Urinary bladder (tissue), 4 donors: ENCODE results near the gene HRAS. TPM values are rescaled to one million over a fixed set of nuclear protein-coding genes. Genes with fewer than 3 reads are reported as not detected.

Experiments
- DNase-seq: peaks from one replicate; pipeline ENCODE4 v3.0.0-alpha.2; 2015; ENCODE audit errors: extremely low spot score
- H3K27ac ChIP-seq: one replicate; pipeline ENCODE4 v1.5.1; 2013; ENCODE audit warnings: low read depth, mild to moderate bottlenecking, moderate library complexity
- H3K36me3 ChIP-seq: one replicate; pipeline ENCODE4 v1.6.1; 2013; ENCODE audit warnings: mild to moderate bottlenecking, moderate library complexity; ENCODE audit not compliant: insufficient read depth
- H3K4me1 ChIP-seq: one replicate; pipeline ENCODE4 v1.6.1; 2013; ENCODE audit warnings: mild to moderate bottlenecking, moderate library complexity; ENCODE audit not compliant: insufficient read depth
- H3K4me3 ChIP-seq: one replicate; pipeline ENCODE4 v1.5.1; 2013; ENCODE audit warnings: low read depth, low read length
- WGBS: extraction: QIAGEN DNeasy Blood & Tissue Kit; methylation state at CpG from one replicate; pipeline ENCODE4 v1.1.7; 2013; 5-methylcytosine and 5-hydroxymethylcytosine counted together
- polyA plus RNA-seq: library from polyadenylated mRNA; stranded (reverse); fragments of 200-250 nt; gene quantifications from one replicate; pipeline ENCODE4 v1.2.3, GENCODE V29; 2013
- total RNA-seq: library from RNA; depleted of rRNA; stranded (reverse); fragments of >200 nt; gene quantifications from one replicate; pipeline ENCODE4 v1.2.3, GENCODE V29; 2014
- donor health status: healthy with polysubstance abuse.
- donor health status: healthy.

Gene HRAS
- total and polyA plus RNA-seq, 2 donors = 8.7 to 79.0 TPM

DNA sequence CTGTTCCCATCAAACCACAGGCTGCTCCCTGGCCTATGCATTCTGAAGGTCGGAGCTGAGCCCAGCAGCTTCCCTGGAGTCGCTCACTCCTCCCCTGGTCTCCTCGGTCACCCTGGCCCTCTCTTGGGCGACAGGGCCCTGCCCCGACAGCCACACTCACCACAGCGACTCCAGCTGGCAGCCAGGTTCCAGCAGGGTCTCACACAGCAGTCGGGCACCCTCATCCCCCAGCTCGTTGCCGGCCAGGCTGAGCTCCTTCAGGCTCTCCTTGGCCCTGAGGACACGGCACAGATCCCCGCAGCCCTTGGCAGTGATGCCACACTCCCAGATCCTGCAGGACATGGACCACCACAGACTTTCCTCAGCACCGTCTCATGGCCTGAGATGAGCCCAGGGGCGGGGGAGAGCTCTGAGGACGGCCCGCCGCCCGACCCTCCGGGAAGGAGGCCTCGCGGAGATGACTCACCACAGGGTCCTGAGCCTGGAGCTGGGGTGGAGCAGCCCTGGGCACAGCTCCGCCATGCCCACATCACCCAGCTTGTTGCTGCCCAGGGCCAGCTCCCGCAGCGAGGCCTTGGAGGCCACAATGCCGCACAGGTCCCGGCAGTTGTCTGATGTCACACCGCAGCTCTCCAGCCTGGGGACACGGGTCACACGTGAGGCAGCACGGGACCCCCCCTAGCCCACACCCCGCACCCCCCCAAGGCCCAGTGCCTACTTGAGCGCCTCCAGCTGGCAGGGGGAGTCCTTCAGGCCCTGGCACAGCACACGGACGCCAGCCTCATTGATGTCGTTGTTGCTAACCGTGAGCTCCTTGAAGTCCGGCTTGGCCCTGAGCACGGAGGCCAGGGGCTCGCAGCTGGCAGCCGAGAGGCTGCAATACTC lies 36.8 kb downstream of the HRAS start:
- 96% methylated on average over 39 of the region's 39 CpGs for WGBS
- Histone ChIP-seq H3K4me1 (no peaks in the 10 kb centered on the region), H3K27ac (no peak overlapping the region), H3K4me3 (no peak overlapping the region), H3K36me3 (peaks cover 14% of the 10 kb centered on the region)
- DNase-seq = no peak

DNA sequence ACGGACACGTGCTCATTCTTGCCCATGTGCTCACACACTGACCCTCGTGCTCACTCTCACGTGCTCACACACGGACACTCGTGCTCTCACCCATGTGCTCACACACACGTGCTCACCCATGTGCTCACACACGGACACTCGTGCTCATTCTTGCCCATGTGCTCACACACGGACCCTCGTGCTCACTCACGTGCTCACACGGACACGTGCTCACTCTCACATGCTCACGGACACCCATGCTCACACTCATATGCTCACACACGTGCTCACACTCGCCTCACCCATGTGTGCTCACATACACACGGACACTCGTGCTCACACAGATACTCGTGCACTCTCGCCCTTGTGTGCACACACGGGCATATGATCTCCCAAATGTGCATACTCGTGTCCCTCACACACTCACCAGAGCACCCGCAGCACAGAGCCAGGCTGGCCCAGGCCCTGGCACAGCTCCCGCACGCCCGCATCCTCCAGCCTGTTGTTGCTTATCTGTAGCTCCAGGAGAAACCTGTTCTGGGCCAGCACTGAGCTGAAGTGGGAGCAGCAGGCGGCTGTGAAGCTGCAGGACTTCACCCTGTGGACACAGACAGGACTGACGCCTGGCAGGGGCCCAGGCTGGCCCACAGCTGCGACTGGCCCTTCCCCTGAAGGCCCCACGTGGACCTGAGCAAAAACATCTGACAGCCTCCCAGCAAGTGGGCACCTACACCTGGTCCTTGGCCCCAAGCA lies 37.6 kb downstream of the HRAS start:
- WGBS = 96% methylated on average over 31 of the region's 31 CpGs
- no peak for DNase-seq
- H3K36me3 ChIP-seq = peaks cover 14% of the 10 kb centered on the region
- H3K4me1 ChIP-seq = no peaks in the 10 kb centered on the region
- H3K27ac ChIP-seq = no peak overlapping the region
- H3K4me3 ChIP-seq = no peak overlapping the region

DNA sequence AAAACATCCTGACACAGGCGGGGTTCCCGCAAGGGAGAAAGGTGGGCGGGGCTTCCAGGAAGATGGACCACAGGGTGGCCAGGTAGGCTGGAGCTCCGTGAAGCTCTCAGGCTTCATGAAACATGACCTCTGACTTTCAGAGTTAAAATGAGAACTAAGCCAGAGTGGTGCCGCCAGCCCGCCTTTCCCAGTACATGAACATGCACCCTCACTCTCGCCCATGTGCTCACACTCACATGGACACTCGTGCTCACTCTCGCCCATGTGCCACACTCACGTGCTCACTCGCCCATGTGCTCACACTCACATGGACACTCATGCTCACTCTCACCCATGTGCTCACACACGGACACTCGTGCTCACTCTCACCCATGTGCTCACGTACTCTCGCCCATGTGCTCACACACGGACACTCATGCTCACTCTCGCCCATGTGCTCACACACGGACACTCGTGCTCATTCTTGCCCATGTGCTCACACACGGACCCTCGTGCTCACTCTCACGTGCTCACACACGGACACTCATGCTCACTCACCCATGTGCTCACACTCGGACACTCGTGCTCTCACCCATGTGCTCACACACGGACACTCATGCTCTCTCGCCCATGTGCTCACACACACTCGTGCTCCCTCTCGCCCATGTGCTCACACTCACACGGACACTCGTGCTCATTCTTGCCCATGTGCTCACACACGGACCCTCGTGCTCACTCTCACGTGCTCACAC lies 38.4 kb downstream of the HRAS start:
- Histone ChIP-seq H3K4me3 (no peak overlapping the region), H3K4me1 (no peaks in the 10 kb centered on the region), H3K27ac (no peak overlapping the region), H3K36me3 (peaks cover 14% of the 10 kb centered on the region)
- WGBS = 95% methylated on average over 34 of the region's 34 CpGs
- no peak for DNase-seq

- no peak for DNase-seq
- peaks cover 14% of the 10 kb centered on the region for H3K36me3 ChIP-seq
- no peak overlapping the region for H3K27ac ChIP-seq
- H3K4me3 ChIP-seq = no peak overlapping the region
- no peaks in the 10 kb centered on the region for H3K4me1 ChIP-seq
- 69% methylated on average over 10 of the region's 10 CpGs for WGBS
These were observed 39.8 kb downstream of the HRAS start for GRCh38 chr11:495537-495931.

DNA sequence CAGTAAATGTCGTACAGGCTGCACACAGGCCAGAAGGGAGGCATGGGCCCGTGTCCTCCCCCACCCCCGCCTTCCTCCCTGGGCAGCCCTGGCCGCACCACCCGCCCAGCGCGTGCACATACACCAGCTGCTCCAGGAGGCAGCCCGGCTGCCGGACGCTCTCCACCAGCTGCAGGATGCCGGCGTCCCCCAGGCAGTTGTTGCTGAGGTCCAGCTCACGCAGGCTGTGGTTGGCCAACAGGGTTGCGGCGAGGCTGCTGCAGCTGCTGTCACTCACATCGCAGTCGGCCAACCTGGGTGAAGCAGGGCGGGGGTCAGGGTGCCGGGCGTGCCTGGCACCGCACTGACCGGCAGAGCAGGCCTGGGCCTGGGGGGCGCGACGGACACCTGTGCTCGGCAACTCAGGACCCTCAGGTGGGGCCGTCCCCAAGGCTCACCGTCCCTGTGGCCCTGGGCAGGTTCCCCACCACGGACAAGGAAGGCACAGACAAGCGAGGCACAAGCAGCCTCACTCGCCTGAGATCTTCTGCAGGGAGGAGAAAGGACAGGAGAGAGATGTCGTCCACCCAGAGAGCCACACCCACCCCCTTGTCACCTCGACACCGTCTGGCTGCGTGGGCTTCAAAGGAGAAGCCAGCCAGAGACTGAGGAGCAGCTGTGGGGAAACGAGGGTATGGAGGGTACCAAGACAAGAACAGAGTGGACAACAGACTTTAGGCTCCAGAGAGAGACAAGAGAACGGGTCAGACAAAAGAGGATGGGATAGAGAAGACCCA lies 40.4 kb downstream of the HRAS start:
- H3K4me3 ChIP-seq = no peak overlapping the region
- H3K27ac ChIP-seq = no peak overlapping the region
- 79% methylated on average over 37 of the region's 37 CpGs for WGBS
- DNase-seq = no peak
- H3K4me1 ChIP-seq = no peaks in the 10 kb centered on the region
- H3K36me3 ChIP-seq = peaks cover 11% of the 10 kb centered on the region

- no peaks in the 10 kb centered on the region for H3K4me1 ChIP-seq
- no peak overlapping the region for H3K27ac ChIP-seq
- peaks cover 4% of the 10 kb centered on the region for H3K36me3 ChIP-seq
- no peak overlapping the region for H3K4me3 ChIP-seq
- DNase-seq = no peak
- 80% methylated on average over 32 of the region's 32 CpGs for WGBS
These were observed 42.7 kb downstream of the HRAS start for GRCh38 chr11:492427-493226.

DNA sequence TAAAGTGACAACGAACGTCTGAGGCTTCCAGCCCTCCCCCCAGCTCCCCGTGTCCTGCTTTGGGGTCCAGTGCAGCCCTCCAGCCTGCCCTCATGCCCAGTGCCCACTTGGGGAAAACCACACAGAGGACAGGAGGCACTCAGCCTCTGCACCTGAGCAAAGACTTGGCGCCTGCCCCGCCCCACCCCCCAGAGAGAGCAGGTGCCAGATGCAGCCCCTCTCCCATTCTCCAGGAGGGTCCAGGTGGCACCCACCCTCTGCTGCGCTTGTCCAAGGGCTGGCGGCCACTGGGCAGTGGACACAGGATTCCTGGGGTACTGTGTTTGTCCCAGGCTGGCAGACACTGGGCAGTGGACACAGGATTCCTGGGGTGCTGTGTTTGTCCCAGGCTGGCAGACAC lies 44.0 kb downstream of the HRAS start:
- Histone ChIP-seq H3K4me3 (no peak overlapping the region), H3K4me1 (no peaks in the 10 kb centered on the region), H3K36me3 (peaks cover 4% of the 10 kb centered on the region), H3K27ac (no peak overlapping the region)
- WGBS = 92% methylated on average over 7 of the region's 7 CpGs
- no peak for DNase-seq

DNA sequence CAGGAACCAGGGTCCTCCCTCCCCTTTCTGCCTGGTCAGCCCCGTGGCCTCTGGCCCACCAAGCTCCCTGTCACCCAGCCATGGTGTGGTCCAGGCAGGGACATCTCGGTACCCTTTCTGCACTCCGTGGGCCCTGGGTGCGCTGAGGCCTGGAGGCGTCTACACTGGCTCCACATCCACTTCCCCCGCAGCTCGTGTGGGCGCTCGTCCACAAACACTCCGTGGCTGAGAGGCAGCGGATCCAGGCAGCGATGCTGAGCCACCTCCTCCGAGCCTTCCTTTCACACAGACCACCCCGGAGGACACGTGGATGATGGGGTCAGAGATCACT lies 44.5 kb downstream of the HRAS start:
- no peaks in the 10 kb centered on the region for H3K4me1 ChIP-seq
- peaks cover 4% of the 10 kb centered on the region for H3K36me3 ChIP-seq
- no peak for DNase-seq
- H3K27ac ChIP-seq = no peak overlapping the region
- 90% methylated on average over 15 of the region's 15 CpGs for WGBS
- no peak overlapping the region for H3K4me3 ChIP-seq

GRCh38 chr11:490186-490929 lies 45.0 kb downstream of the HRAS start:
- no peak for DNase-seq
- 95% methylated on average over 38 of the region's 38 CpGs for WGBS
- H3K4me1 ChIP-seq = no peaks in the 10 kb centered on the region
- peaks cover 4% of the 10 kb centered on the region for H3K36me3 ChIP-seq
- no peak overlapping the region for H3K4me3 ChIP-seq
- H3K27ac ChIP-seq = no peak overlapping the region

- H3K27ac ChIP-seq = no peak overlapping the region
- no peaks in the 10 kb centered on the region for H3K4me1 ChIP-seq
- no peak overlapping the region for H3K4me3 ChIP-seq
- DNase-seq = no peak
- 94% methylated on average over 37 of the region's 37 CpGs for WGBS
- peaks cover 4% of the 10 kb centered on the region for H3K36me3 ChIP-seq
These were observed 45.7 kb downstream of the HRAS start for GRCh38 chr11:489610-490185.

- 91% methylated on average over 19 of the region's 19 CpGs for WGBS
- H3K4me3 ChIP-seq = no peak overlapping the region
- H3K27ac ChIP-seq = no peak overlapping the region
- DNase-seq = no peak
- H3K36me3 ChIP-seq = peaks cover 4% of the 10 kb centered on the region
- no peaks in the 10 kb centered on the region for H3K4me1 ChIP-seq
These were observed 46.4 kb downstream of the HRAS start for GRCh38 chr11:488992-489391.

- no peak overlapping the region for H3K27ac ChIP-seq
- H3K36me3 ChIP-seq = peaks cover 4% of the 10 kb centered on the region
- H3K4me1 ChIP-seq = no peaks in the 10 kb centered on the region
- no peak overlapping the region for H3K4me3 ChIP-seq
- DNase-seq = no peak
- WGBS = 95% methylated on average over 19 of the region's 19 CpGs
These were observed 46.8 kb downstream of the HRAS start for GRCh38 chr11:488579-488978.
